GM04503 (cell line): ENCODE data around the gene GAP43.

Experiments
- DNase-seq: peaks from one replicate; pipeline ENCODE4 v3.0.0-alpha.2; 2012; ENCODE audit warnings: low read depth

Gene GAP43

GRCh38 chr3:115627180-115628074 is 4.1 kb downstream of the GAP43 start:
- no peak for DNase-seq

- no peak for DNase-seq
These were observed 4.7 kb downstream of the GAP43 start for GRCh38 chr3:115628075-115628412.

GRCh38 chr3:115630850-115631249 is 7.5 kb downstream of the GAP43 start:
- DNase-seq: no peak

GRCh38 chr3:115632026-115632425 is 8.7 kb downstream of the GAP43 start:
- DNase-seq: no peak

GRCh38 chr3:115633467-115633866 is 10.2 kb downstream of the GAP43 start:
- no peak for DNase-seq

GRCh38 chr3:115634052-115634451 is 10.7 kb downstream of the GAP43 start:
- no peak for DNase-seq

GRCh38 chr3:115635406-115635805 is 12.1 kb downstream of the GAP43 start:
- DNase-seq: no peak

- DNase-seq: no peak
These were observed 14.9 kb downstream of the GAP43 start for GRCh38 chr3:115638241-115638640.

GRCh38 chr3:115638991-115639390 is 15.7 kb downstream of the GAP43 start:
- no peak for DNase-seq

- no peak for DNase-seq
These were observed 21.1 kb downstream of the GAP43 start for GRCh38 chr3:115644391-115644790.

- no peak for DNase-seq
These were observed 22.8 kb downstream of the GAP43 start for GRCh38 chr3:115646027-115646690.

- no peak for DNase-seq
These were observed 25.2 kb downstream of the GAP43 start for GRCh38 chr3:115648559-115648958.

GRCh38 chr3:115651087-115651486 is 27.8 kb downstream of the GAP43 start:
- DNase-seq: no peak

- DNase-seq: no peak
These were observed 28.3 kb downstream of the GAP43 start for GRCh38 chr3:115651599-115651998.

GRCh38 chr3:115652738-115653137 is 29.4 kb downstream of the GAP43 start:
- no peak for DNase-seq

GRCh38 chr3:115655761-115656282 is 32.5 kb downstream of the GAP43 start:
- no peak for DNase-seq

GRCh38 chr3:115657168-115657567 is 33.9 kb downstream of the GAP43 start:
- no peak for DNase-seq

- no peak for DNase-seq
These were observed 34.7 kb downstream of the GAP43 start for GRCh38 chr3:115658032-115658336.

- DNase-seq: no peak
These were observed 35.2 kb downstream of the GAP43 start for GRCh38 chr3:115658337-115659181.

GRCh38 chr3:115659253-115660220 is 36.2 kb downstream of the GAP43 start:
- DNase-seq: no peak

GRCh38 chr3:115660646-115661337 is 37.5 kb downstream of the GAP43 start:
- DNase-seq: no peak
